C4-2B (cell line): ENCODE results near the gene FMO4.
"Not testable (repeated sequence)": the region's sequence is repeated elsewhere in the genome, so short reads cannot be mapped to it uniquely, and the experiment has no call there.

ENCODE experiments used
- CTCF ChIP-seq: fragments of 450-650 bp; conservative IDR thresholded peaks from 2 replicates; pipeline ENCODE4 v1.5.1; 2017; ENCODE audit warnings: mild to moderate bottlenecking
- ZFX ChIP-seq: fragments of 450-650 bp; IDR thresholded peaks from 2 replicates; pipeline ENCODE4 v1.6.1; 2017

DNA sequence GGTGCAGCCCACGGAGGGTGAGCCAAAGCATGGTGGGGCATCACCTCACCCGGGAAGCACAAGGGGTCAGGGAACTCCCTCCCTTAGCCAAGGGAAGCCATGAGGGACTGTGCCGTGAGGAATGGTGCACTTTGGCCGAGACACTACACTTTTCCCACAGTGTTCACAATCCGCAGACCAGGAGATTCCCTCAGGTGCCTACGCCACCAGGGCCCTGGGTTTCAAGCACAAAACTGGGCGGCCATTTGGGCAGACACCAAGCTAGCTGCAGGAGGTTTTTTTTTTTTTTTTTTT, 45.3 kb downstream of the FMO4 start:
- TF ChIP-seq CTCF, ZFX: not testable (repeated sequence)
